Astrocyte (in vitro differentiated cells and primary cell): ENCODE measurements around the gene PIK3CD.

Experiments used
- EZH2 ChIP-seq: IDR thresholded peaks from 2 replicates; pipeline ENCODE4 v1.6.1; 2012; ENCODE audit warnings: mild to moderate bottlenecking, low read length, inconsistent platforms; ENCODE audit not compliant: insufficient read depth
- TF ChIP-seq, protein P1 (sequence below): IDR thresholded peaks from 2 replicates; pipeline ENCODE4 v1.5.1; 2011; ENCODE audit warnings: low read depth, mild to moderate bottlenecking, inconsistent platforms, low read length, moderate library complexity; ENCODE audit not compliant: insufficient read depth

DNA sequence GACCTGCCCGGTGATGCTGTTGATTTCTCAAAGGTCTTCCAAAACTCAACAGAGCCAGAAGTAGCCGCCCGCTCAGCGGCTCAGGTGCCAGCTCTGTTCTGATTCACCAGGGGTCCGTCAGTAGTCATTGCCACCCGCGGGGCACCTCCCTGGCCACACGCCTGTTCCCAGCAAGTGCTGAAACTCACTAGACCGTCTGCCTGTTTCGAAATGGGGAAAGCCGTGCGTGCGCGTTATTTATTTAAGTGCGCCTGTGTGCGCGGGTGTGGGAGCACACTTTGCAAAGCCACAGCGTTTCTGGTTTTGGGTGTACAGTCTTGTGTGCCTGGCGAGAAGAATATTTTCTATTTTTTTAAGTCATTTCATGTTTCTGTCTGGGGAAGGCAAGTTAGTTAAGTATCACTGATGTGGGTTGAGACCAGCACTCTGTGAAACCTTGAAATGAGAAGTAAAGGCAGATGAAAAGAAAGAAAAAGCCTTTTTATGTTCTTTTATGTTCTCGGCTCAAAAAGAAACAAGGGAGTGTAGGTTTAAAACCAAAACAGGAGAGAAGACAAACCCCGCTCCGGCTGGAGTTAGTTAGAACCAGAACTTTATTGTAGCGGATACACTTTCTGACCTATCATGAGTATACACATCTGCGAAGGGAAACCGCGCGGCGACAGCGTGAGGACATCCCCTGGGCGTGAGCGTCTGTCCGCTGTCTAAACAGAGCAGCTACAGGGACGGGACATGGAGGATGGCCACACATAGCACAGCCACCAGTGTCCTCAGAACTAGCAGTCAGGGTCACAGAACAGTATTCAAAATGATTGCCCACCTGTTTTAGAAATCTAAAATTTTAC is 77.1 kb downstream of the PIK3CD start:
- TF ChIP-seq, protein P1, sequence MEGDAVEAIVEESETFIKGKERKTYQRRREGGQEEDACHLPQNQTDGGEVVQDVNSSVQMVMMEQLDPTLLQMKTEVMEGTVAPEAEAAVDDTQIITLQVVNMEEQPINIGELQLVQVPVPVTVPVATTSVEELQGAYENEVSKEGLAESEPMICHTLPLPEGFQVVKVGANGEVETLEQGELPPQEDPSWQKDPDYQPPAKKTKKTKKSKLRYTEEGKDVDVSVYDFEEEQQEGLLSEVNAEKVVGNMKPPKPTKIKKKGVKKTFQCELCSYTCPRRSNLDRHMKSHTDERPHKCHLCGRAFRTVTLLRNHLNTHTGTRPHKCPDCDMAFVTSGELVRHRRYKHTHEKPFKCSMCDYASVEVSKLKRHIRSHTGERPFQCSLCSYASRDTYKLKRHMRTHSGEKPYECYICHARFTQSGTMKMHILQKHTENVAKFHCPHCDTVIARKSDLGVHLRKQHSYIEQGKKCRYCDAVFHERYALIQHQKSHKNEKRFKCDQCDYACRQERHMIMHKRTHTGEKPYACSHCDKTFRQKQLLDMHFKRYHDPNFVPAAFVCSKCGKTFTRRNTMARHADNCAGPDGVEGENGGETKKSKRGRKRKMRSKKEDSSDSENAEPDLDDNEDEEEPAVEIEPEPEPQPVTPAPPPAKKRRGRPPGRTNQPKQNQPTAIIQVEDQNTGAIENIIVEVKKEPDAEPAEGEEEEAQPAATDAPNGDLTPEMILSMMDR: no peak
- no peak for TF ChIP-seq EZH2
